Thyroid gland (tissue), 4 donors: ENCODE data around the gene CALCR. TPM values are rescaled to one million over a fixed set of nuclear protein-coding genes. Genes with fewer than 3 reads are reported as not detected.

ENCODE experiments used
- DNase-seq, 2 donors: peaks; one replicate each; pipeline ENCODE4 v3.0.0-alpha.2; 2019
- H3K27ac ChIP-seq, 3 donors: fragments of 200-600 bp; sonication (generic); 1 replicate in 2 of 3; 2 replicates in 1 of 3; pipeline ENCODE4 v1.5.1; 2016 to 2019; ENCODE audit warnings: mild to moderate bottlenecking in 1 of 3, moderate library complexity in 1 of 3
- H3K27me3 ChIP-seq: fragments of 200-600 bp; sonication (generic); one replicate; pipeline ENCODE4 v1.5.1; 2019
- H3K36me3 ChIP-seq, 2 donors: fragments of 200-600 bp; sonication (generic); one replicate each; pipeline ENCODE4 v1.5.1; 2016 to 2019
- H3K4me1 ChIP-seq, 2 donors: fragments of 200-600 bp; sonication (generic); one replicate each; pipeline ENCODE4 v1.5.1; 2017 to 2019
- H3K4me3 ChIP-seq, 3 donors: fragments of 200-600 bp; sonication (generic); replicated peaks in 1 of 3; 1 replicate in 2 of 3; 2 replicates in 1 of 3; pipeline ENCODE4 v1.5.1; 2016; ENCODE audit warnings: mild to moderate bottlenecking in 1 of 3
- H3K9me3 ChIP-seq: fragments of 200-600 bp; sonication (generic); one replicate; pipeline ENCODE4 v1.5.1; 2017
- POLR2A ChIP-seq, 2 donors: fragments of 450-650 bp; IDR thresholded peaks; one replicate each; pipeline ENCODE4 v1.6.1; 2017; ENCODE audit warnings: antibody characterized with exemption in 2 of 2, mild to moderate bottlenecking in 2 of 2, moderate library complexity in 1 of 2
- WGBS, 2 donors: methylation state at CpG; one replicate each; pipeline ENCODE4 v1.1.5; 2017; 5-methylcytosine and 5-hydroxymethylcytosine counted together
- intact Hi-C: fragments of 100-400 bp; cut with DNase I; formaldehyde crosslinking; loops from one replicate; pipeline ENCODE4 v1.15.1; 2023
- total RNA-seq, 4 donors: library from RNA; depleted of rRNA; stranded (reverse); fragments of >200 nt; gene quantifications; one replicate each; pipeline ENCODE4 v1.2.3, GENCODE V29; 2016
- TF ChIP-seq, protein P1 (sequence below), 6 experiments: fragments of 200-600 bp in 3 of 6; fragments of 450-650 bp in 3 of 6; sonication (generic) in 3 of 6; IDR thresholded peaks; one replicate each; pipeline ENCODE4 v1.5.1; 2016 to 2019; ENCODE audit warnings: antibody characterized with exemption in 6 of 6, mild to moderate bottlenecking in 2 of 6, inconsistent platforms in 1 of 6, moderate library complexity in 1 of 6

The CALCR gene
- total RNA-seq, 4 donors from 2014 or later = 0.11 TPM; not detected in 3

- intact Hi-C loops = no loop called here
- DNase-seq = no peak
- Histone ChIP-seq H3K27ac (no peak overlapping the region), H3K36me3 (no peaks in the 10 kb centered on the region), H3K4me1 (no peaks in the 10 kb centered on the region), H3K9me3 (no peaks in the 10 kb centered on the region), H3K27me3 (no peaks in the 10 kb centered on the region), H3K4me3 (no peak overlapping the region)
- TF ChIP-seq, protein P1, sequence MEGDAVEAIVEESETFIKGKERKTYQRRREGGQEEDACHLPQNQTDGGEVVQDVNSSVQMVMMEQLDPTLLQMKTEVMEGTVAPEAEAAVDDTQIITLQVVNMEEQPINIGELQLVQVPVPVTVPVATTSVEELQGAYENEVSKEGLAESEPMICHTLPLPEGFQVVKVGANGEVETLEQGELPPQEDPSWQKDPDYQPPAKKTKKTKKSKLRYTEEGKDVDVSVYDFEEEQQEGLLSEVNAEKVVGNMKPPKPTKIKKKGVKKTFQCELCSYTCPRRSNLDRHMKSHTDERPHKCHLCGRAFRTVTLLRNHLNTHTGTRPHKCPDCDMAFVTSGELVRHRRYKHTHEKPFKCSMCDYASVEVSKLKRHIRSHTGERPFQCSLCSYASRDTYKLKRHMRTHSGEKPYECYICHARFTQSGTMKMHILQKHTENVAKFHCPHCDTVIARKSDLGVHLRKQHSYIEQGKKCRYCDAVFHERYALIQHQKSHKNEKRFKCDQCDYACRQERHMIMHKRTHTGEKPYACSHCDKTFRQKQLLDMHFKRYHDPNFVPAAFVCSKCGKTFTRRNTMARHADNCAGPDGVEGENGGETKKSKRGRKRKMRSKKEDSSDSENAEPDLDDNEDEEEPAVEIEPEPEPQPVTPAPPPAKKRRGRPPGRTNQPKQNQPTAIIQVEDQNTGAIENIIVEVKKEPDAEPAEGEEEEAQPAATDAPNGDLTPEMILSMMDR (IDR thresholded peaks at IDR 0.05) = no peak
- no peak for TF ChIP-seq POLR2A (IDR thresholded peaks at IDR 0.05)
- 74% methylated on average over 3 of the region's 3 CpGs for WGBS, 2 donors
Measured at GRCh38 chr7:93409324-93409723, 165.2 kb downstream of the CALCR start.

- intact Hi-C loops = no loop called here
- Histone ChIP-seq H3K4me1 (no peaks in the 10 kb centered on the region), H3K27ac (no peak overlapping the region), H3K27me3 (no peaks in the 10 kb centered on the region), H3K4me3 (no peak overlapping the region), H3K36me3 (no peaks in the 10 kb centered on the region), H3K9me3 (no peaks in the 10 kb centered on the region)
- WGBS, 2 donors = 73 to 83% methylated on average over 5 of the region's 5 CpGs
- no peak for TF ChIP-seq POLR2A (IDR thresholded peaks at IDR 0.05)
- TF ChIP-seq, protein P1 (IDR thresholded peaks at IDR 0.05) = no peak
- DNase-seq = no peak
Measured at GRCh38 chr7:93407239-93407638, 167.3 kb downstream of the CALCR start.

GRCh38 chr7:93402944-93403343, 171.6 kb downstream of the CALCR start:
- Histone ChIP-seq H3K36me3 (no peaks in the 10 kb centered on the region), H3K27ac (no peak overlapping the region), H3K27me3 (no peaks in the 10 kb centered on the region), H3K9me3 (no peaks in the 10 kb centered on the region), H3K4me1 (no peaks in the 10 kb centered on the region), H3K4me3 (no peak overlapping the region)
- 88 to 90% methylated on average over 5 of the region's 5 CpGs for whole genome bisulfite sequencing, 2 donors
- TF ChIP-seq POLR2A (IDR thresholded peaks at IDR 0.05) = no peak
- TF ChIP-seq, protein P1 (IDR thresholded peaks at IDR 0.05) = no peak
- intact Hi-C loops = no loop called here
- no peak for DNase-seq

DNA sequence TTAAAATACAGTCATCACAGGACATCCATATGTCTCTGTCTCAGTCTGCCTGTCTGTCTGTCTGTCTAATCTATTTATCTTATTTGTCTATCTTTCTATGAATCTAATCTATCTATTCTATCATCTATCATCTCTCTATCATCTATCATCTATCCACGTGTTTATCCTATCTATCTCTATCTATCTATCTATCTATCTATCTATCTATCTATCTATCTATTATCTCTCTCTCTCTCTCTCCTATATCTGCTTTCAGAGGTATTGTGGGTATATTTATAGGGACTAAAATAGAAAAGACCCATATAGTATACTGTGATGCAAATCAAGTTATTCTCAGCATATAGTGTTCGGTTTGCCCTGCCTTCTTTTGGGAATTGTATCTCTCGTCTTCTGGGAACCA, 174.9 kb downstream of the CALCR start:
- DNase-seq = no peak
- no peak overlapping the region for H3K27ac ChIP-seq
- no peak overlapping the region for H3K4me3 ChIP-seq
- no peak for TF ChIP-seq POLR2A (IDR thresholded peaks at IDR 0.05)
- TF ChIP-seq, protein P1 (IDR thresholded peaks at IDR 0.05) = no peak
- no peaks in the 10 kb centered on the region for H3K4me1 ChIP-seq
- WGBS, 2 donors = 79 to 89% methylated on average over 3 of the region's 3 CpGs
- H3K36me3 ChIP-seq = no peaks in the 10 kb centered on the region
- H3K27me3 ChIP-seq = no peaks in the 10 kb centered on the region
- no peaks in the 10 kb centered on the region for H3K9me3 ChIP-seq
- intact Hi-C loops = no loop called here

- no peaks in the 10 kb centered on the region for H3K27me3 ChIP-seq
- no peak for TF ChIP-seq POLR2A (IDR thresholded peaks at IDR 0.05)
- TF ChIP-seq, protein P1 (IDR thresholded peaks at IDR 0.05) = no peak
- WGBS, 2 donors = 82 to 87% methylated on average over 1 of the region's 1 CpG
- H3K27ac ChIP-seq = no peak overlapping the region
- intact Hi-C loops = no loop called here
- DNase-seq = no peak
- H3K9me3 ChIP-seq = no peaks in the 10 kb centered on the region
- no peak overlapping the region for H3K4me3 ChIP-seq
- no peaks in the 10 kb centered on the region for H3K36me3 ChIP-seq
- H3K4me1 ChIP-seq = no peaks in the 10 kb centered on the region
Measured at GRCh38 chr7:93392984-93393383, 181.5 kb downstream of the CALCR start.
